GM21360 (cell line): ENCODE data around the gene AGAP2.
A peak's percentile ranks its signal among the peaks of the same experiment; 100 is the strongest.
"Not testable (repeated sequence)": the region's sequence is repeated elsewhere in the genome, so short reads cannot be mapped to it uniquely, and the experiment has no call there.

Experiments used
- ATAC-seq: cut with Tn5 transposase; IDR thresholded peaks from one replicate; pipeline ENCODE4 v1.9.1; 2021; ENCODE audit warnings: mild to moderate bottlenecking, moderate library complexity; ENCODE audit not compliant: unreplicated experiment

Gene AGAP2

GRCh38 chr12:57738661-57739237, at the start of gene AGAP2:
TSS of gene AGAP2 (minus strand) at chr12:57738742. CDS start at chr12:57738246, 496 bp downstream.
- ATAC-seq, result no peak

DNA sequence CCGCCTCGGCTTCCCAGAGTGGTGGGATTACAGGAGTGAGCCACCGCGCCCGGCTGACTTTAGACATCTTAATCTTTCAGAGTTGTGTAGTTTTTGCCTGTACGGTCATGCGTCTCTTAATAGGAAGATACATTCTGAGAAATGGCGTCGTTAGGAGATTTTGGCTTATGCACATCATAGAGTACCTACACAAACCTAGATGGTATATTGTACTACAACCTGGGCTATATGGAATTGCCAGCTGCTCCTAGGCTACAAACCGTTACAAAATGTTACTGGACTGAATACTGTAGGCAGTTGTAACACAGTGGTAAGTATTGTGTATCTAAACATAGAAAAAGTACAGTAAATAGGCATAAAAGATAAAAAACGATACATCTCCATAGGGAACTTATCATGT, 45.3 kb upstream of the AGAP2 start:
- ATAC-seq, result no peak

GRCh38 chr12:57783466-57783801, 44.9 kb upstream of the AGAP2 start:
- ATAC-seq, result no peak

GRCh38 chr12:57782608-57783465, 44.3 kb upstream of the AGAP2 start, which contains the start of gene TSFM:
TSS of gene TSFM (plus strand) at chr12:57782787. CDS start at chr12:57782802, 15 bp downstream.
- ATAC-seq, result peak; percentile 77

DNA sequence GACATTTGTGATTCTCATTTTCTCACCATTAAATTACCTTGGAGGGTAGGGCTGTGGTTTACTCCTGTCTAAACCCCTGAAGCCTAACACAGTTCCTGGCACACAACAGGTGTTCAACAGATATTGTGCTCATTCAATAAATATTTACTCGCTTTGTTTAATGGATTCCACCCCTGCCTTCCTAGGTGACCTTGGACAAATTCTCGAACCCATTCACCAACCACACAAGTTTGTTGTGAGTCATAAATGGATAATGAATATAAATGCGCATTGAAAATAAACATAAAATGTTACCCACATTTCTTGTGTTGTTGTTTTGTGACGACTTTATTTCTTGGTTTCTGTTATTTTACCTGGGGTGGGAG, 43.7 kb upstream of the AGAP2 start:
- no peak for ATAC-seq

DNA sequence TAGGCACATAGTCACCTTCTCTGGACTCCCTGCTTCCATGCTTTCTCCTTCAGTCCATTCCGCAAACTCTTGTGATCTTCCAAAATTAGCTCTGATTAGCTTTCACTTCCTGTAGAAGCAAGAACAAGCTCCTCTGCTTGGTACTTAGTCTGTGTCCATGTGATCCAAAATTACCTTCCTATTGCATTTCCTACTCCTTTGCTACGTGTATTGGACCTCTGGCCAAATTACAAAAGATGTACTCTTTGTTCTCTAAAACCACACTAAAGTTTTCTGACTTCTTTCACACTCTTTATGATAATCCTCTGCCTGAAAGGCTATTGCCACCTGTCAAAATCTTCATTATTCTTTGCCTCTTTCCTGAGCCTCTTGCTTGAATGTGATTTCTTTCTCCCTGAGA, 43.3 kb upstream of the AGAP2 start:
- no peak for ATAC-seq

GRCh38 chr12:57781244-57781643, 42.7 kb upstream of the AGAP2 start:
- ATAC-seq, result no peak

DNA sequence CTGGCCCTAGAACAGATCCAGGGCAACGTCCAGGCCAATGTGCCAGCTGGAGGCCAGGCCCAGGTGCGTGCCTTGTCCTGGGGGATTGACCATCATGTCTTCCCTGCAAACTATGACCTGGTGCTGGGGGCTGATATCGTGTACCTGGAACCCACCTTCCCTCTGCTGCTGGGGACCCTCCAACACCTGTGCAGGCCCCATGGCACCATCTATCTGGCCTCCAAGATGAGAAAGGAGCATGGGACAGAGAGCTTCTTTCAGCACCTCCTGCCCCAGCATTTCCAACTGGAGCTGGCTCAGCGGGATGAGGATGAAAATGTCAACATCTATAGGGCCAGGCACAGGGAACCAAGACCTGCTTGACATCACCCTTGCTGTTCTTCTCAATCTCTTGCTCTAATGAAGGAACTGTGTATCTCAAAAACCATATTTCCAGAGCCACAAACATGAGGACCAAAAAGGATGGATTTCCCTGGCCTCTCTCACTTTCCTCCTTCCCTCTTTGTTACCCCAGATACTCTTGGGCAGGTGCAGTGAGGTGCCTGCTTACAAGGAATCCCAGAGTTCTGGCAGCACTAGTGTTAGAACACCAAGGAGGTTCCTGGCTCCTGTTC, 41.8 kb upstream of the AGAP2 start:
- no peak for ATAC-seq

- no peak for ATAC-seq
Measured at GRCh38 chr12:57779736-57780135, 41.2 kb upstream of the AGAP2 start.

- ATAC-seq, result no peak
Measured at GRCh38 chr12:57777911-57778310, 39.4 kb upstream of the AGAP2 start.

DNA sequence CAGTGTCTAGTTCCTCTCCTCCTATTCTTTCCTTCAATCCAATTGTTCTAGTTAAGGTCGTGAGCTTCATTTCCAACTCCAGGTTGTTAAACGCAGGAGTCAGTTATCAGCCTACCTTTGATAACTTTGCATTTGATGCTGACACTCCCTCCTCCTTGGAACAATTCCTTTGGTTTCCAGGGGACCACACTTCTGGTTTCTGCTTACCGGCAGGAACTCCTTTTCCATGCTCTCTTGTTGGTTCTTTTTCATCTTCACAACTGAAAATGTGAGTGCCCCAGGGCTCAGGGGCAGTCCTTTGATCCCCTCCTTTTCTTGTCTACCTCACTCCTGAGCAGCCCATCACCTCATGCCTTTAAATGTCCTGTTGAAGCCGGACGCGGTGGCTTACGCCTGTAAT, 38.8 kb upstream of the AGAP2 start:
- no peak for ATAC-seq

DNA sequence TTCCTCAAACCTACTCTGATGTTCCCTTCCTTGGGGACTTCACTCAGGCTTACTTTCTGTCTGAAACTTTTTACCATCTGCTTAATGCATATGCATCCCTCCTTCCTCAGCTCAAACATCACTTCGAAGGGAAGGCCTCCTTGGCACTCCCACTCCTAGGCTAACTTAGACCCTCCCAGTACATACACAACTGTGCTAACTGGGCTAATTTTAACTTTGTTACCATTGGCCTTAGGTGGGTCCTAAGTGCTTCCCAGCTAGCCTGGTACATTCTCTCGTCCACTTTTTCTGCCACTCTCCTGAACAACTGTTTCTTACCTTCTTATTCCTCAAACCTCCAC, 37.7 kb upstream of the AGAP2 start:
- no peak for ATAC-seq

DNA sequence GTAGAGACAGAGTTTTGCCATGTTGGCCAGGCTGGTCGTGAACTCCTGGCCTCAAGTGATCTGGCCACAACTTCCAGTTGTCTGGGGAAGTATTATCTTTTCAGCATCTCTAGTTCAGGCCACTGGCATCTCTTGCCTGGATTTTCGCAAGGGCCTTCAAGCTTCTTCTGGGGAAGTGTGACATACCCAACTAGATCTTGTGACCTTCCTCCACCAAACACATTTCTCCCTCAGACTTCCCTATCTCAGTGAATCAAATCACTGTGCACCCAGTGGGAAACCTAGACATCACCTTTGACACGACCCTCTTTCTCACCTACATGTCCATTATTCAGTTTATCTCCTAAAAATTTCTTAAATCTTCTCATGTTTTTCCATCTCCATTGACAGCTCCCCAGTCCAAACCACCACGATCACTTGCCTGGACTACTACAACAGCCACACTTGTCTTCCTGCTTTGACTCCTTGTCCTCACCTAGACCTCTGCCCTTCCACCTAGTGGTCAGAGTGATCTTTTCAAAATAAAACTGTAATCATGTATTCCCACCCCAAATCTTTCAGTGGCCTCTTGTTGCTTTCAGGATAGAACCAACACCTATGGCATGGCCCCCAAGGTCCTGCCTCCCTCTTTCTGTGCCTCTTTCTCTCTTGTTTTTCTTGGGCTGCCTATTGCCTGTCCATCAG, 37.2 kb upstream of the AGAP2 start:
- no peak for ATAC-seq

GRCh38 chr12:57775044-57775443, 36.5 kb upstream of the AGAP2 start:
- ATAC-seq, result no peak

DNA sequence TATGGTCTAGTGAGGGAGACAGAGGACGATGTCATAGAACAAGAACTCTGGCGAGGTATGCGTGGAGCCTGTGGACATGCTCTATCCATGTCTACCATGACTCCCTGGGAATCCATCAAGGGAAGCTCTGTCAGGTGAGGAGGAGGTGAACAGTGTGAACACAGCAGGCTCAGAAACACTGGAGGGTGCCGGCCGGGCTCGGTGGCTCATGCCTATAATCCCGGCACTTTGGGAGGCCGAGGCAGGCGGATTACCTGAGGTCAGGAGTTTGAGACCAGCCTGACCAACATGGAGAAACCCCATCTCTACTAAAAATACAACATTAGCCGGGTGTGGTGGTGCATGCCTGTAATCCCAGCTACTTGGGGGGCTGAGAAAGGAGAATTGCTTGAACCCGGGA, 36.1 kb upstream of the AGAP2 start:
- ATAC-seq, result not testable (repeated sequence)

DNA sequence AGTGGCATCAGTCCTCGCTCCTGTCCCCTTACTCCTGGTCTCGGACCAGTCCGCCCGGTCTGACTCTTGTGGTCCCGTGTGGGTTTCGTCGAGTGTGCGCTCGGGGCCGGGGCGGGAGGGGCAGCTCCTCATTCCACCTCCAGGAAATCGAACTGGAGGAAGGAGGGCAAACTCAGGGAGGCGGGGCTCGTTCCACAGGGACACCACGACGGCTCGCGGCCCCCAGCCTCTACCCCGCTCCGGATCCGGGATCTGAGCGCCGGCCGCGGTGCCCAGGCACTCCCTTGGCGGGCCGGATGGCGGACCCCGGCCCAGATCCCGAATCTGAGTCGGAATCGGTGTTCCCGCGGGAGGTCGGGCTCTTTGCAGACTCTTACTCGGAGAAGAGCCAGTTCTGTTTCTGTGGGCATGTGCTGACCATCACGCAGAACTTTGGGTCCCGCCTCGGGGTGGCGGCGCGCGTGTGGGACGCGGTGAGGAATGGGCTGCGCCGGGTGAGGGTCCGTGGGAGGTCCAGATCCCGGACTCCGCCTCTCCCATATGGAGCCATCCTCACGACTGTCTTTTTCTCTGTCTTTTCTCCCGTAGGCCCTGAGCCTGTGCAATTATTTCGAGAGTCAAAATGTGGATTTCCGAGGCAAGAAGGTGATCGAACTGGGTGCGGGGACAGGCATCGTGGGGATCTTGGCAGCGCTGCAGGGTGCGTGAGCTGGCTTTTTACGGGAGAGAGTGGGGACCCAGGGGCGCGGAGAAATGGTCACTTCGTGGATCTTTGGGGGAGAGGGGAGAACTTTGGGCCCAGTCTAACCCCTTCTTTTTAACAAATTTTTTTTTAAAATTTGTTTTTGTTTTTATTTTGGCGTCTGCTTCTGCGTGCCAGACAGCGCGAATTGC, 34.1 kb upstream of the AGAP2 start, which contains the start of gene EEF1AKMT3:
Gene EEF1AKMT3, plus strand, starts transcription at position 186 of the 894 bp plus-strand sequence. Its CDS starts 111 bp downstream, at position 297.
- ATAC-seq, result peak; percentile 15

DNA sequence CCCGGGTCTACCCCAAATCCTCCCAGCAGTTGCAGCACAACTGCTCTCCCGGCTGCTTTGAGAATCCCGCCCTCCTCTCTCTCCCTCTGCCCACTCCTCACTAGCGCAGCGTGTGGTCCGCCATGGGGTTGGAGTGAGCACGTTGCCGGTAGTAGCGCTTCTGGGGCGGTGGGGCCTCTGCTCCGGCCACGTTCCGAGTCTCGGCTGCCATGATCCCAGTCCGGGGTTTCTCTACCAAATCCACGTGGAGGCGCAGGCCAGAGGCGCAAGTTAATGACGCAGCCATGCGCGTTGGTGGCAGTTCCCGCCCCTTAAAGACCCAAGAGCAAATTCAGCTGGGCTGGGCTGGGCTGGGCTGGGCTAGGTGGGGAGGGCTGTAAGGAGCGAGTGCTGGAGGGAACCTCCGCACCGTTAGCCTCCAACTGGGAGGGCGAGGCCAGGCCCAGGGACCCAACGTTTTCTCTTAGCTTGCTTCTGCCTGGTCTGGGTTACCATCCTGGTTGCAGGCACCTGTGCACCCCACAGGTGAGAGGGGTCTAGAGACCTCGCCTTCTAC, 33.4 kb upstream of the AGAP2 start, which contains the start of gene METTL1:
Gene METTL1, minus strand, starts transcription at position 233 of the 556 bp plus-strand sequence. Its CDS starts 22 bp downstream, at position 211.
- ATAC-seq, result peak; percentile 80

GRCh38 chr12:57771236-57771872, 32.8 kb upstream of the AGAP2 start:
- peak; percentile 64 for ATAC-seq

- ATAC-seq, result no peak
Measured at GRCh38 chr12:57770734-57771133, 32.2 kb upstream of the AGAP2 start.

DNA sequence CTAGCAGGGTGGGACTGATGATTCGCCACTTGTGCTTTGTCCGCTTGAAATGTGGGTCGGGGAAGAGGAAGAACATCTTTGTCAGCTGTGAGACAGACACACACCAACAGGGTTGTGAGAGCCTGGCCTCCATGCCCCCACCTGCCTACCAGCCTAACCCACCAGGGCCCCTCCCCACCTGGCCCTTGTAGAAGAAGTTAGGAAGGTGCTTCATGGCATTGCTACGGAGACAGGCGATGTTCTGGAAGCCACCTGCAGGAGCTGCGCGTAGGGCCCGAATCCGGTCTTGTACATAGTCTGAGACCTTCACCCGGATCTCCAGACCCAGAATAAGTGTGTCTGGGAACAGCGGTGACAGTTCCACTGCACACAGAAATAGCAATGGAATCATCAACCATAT, 31.1 kb upstream of the AGAP2 start:
- no peak for ATAC-seq
